Measurements from ENCODE around the gene MYCBP. TPM values are rescaled to one million over a fixed set of nuclear protein-coding genes. Genes with fewer than 3 reads are reported as not detected.

MYCBP gene
- total RNA-seq, 6 donors from 2014 or later, result 2.8 to 23.7 (median 12.9) TPM

DNA sequence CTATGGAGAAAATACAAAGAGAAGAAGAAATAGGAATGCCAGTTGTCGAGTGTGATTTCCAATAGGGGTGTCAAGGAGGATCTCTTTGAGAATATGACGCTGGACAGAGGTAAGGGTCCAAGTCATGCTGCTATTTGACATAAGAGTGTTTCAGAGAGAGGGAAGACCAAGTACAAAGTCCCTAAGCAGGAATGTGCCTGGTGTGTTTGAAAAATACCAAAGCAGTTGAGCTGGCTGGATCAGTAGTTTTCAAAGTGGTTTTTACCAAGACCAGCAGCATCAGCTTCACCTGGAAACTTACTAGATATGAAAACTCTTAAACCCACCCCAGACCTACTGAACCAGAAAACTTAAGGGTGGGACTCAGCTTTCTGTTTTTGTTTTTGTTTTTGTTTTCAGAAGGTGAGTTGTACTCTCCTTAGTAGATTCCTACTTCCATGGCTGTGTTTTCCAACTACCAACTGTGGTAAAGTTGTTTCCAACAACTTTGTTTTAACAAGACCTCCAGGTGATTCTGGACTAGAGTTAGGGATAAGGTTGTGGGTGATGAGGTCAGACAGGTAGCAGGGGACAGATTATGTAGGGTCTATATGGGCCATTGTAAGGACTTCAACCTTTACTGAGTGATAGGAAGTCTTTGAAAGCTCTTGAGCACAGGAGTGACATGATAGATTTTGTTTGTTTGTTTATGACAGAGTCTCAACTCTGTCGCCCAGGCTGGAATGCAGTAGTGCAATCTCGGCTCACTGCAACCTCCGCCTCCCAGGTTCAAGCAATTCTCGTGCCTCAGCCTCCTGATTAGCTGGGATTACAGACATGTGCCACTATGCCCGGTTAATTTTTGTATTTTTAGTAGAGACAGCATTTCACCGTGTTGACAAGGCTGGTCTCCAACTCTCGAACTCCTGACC is 15.5 kb upstream of the MYCBP start:
- Histone ChIP-seq H3K27ac (no peak overlapping the region), H3K4me3 (no peak overlapping the region), H3K4me1 (no peaks in the 10 kb centered on the region), H3K9me3 (no peaks in the 10 kb centered on the region), H3K36me3 (no peaks in the 10 kb centered on the region), H3K27me3 (no peaks in the 10 kb centered on the region)
- 84 to 87% methylated on average over 9 of the region's 9 CpGs for WGBS, 2 donors
- TF ChIP-seq, protein P1, sequence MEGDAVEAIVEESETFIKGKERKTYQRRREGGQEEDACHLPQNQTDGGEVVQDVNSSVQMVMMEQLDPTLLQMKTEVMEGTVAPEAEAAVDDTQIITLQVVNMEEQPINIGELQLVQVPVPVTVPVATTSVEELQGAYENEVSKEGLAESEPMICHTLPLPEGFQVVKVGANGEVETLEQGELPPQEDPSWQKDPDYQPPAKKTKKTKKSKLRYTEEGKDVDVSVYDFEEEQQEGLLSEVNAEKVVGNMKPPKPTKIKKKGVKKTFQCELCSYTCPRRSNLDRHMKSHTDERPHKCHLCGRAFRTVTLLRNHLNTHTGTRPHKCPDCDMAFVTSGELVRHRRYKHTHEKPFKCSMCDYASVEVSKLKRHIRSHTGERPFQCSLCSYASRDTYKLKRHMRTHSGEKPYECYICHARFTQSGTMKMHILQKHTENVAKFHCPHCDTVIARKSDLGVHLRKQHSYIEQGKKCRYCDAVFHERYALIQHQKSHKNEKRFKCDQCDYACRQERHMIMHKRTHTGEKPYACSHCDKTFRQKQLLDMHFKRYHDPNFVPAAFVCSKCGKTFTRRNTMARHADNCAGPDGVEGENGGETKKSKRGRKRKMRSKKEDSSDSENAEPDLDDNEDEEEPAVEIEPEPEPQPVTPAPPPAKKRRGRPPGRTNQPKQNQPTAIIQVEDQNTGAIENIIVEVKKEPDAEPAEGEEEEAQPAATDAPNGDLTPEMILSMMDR (IDR thresholded peaks at IDR 0.05), result no peak
- TF ChIP-seq POLR2A (IDR thresholded peaks at IDR 0.05) (no peak), POLR2AphosphoS5 (IDR thresholded peaks at IDR 0.05) (no peak), EP300 (IDR thresholded peaks at IDR 0.05) (no peak)
- DNase-seq (no peak), ATAC-seq (ENCODE audit: low FRiP score in 2 of 2) (no peak)

DNA sequence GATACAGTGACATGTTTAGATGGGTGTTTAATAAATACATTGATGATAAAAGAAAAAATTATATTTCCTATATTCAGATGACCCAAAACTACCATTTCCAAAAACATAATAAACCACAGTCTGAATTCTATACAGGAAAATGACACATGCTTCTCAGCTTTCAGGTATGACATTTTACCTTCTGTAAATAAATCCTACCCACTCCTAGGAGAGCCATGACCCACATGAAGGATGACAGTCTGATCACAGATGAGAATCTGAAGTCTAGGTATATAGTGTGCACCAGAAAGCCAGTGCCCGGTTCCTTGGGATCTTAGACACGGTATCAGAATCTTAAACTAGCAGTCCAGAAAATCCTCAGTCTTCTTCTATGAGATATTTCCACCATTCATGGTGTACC is 11.9 kb upstream of the MYCBP start:
- Histone ChIP-seq H3K27me3 (no peaks in the 10 kb centered on the region), H3K4me3 (no peak overlapping the region), H3K36me3 (no peaks in the 10 kb centered on the region), H3K27ac (no peak overlapping the region), H3K9me3 (no peaks in the 10 kb centered on the region), H3K4me1 (no peaks in the 10 kb centered on the region)
- DNase-seq (no peak), ATAC-seq (ENCODE audit: low FRiP score in 2 of 2) (no peak)
- TF ChIP-seq POLR2AphosphoS5 (IDR thresholded peaks at IDR 0.05) (no peak), POLR2A (IDR thresholded peaks at IDR 0.05) (no peak), EP300 (IDR thresholded peaks at IDR 0.05) (no peak)
- TF ChIP-seq, protein P1 (IDR thresholded peaks at IDR 0.05), result no peak
- 93 to 100% methylated on average over 2 of the region's 2 CpGs for WGBS, 2 donors

GRCh38 chr1:38881487-38881886 is 8.3 kb upstream of the MYCBP start, which contains the start of gene GJA9:
GJA9 (minus strand) TSS chr1:38881587; CDS start chr1:38876098, 5,489 bp downstream.
- TF ChIP-seq, protein P1 (IDR thresholded peaks at IDR 0.05), result no peak
- TF ChIP-seq EP300 (IDR thresholded peaks at IDR 0.05), result no peak
- no peak for TF ChIP-seq POLR2AphosphoS5 (IDR thresholded peaks at IDR 0.05)
- no peak for TF ChIP-seq POLR2A (IDR thresholded peaks at IDR 0.05)
- Histone ChIP-seq H3K27me3 (no peaks in the 10 kb centered on the region), H3K4me1 (no peaks in the 10 kb centered on the region), H3K36me3 (no peaks in the 10 kb centered on the region), H3K9me3 (no peaks in the 10 kb centered on the region), H3K27ac (no peak within 1 kb of the TSS), H3K4me3 (no peak within 1 kb of the TSS)
- no peak for DNase-seq
- no peak for ATAC-seq (ENCODE audit: low FRiP score in 2 of 2)

DNA sequence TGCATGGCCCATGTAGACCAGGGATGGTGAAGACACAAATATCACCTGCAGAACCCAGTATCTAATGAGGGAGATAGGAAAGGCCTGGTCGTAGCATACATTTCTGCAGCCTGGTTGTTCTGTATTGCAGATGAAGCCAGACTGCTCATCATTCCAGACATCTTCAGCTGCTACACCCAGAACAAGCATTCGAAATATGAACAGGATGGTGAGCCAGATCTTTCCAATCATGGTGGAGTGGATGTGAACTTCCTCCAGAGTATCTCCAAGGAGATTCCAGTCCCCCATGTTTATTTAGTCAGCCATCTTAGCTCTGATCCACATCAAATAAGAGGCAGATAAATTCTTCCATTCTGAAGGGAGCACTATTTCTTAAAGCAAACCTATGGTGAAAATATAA is 2.7 kb upstream of the MYCBP start:
- H3K36me3 ChIP-seq, result no peaks in the 10 kb centered on the region
- TF ChIP-seq EP300 (IDR thresholded peaks at IDR 0.05), result no peak
- TF ChIP-seq, protein P1 (IDR thresholded peaks at IDR 0.05), result no peak
- TF ChIP-seq POLR2A (IDR thresholded peaks at IDR 0.05), result no peak
- TF ChIP-seq POLR2AphosphoS5 (IDR thresholded peaks at IDR 0.05), result no peak
- H3K27me3 ChIP-seq, result no peaks in the 10 kb centered on the region
- H3K27ac ChIP-seq, result no peak overlapping the region
- no peak overlapping the region for H3K4me3 ChIP-seq
- 79 to 100% methylated on average over 2 of the region's 2 CpGs for WGBS, 2 donors
- no peak for ATAC-seq (ENCODE audit: low FRiP score in 2 of 2)
- no peak for DNase-seq
- peaks cover 13 to 17% (median 15%) of the 10 kb centered on the region in 4 donors for H3K4me1 ChIP-seq
- H3K9me3 ChIP-seq, result no peaks in the 10 kb centered on the region
